HEK293 (cell line): ENCODE data around the gene SMIM12.

ENCODE experiments used
- CTCF ChIA-PET: fragments of 350-600 bp; formaldehyde crosslinking; extraction: SDS; loops from one replicate; lab custom pipeline; 2021; ENCODE audit warnings: antibody characterized with exemption; lab: Yijun Ruan, JAX
- POLR2A ChIA-PET: fragments of 300-600 bp; formaldehyde crosslinking; extraction: SDS; loops from one replicate; lab custom pipeline; 2020; ENCODE audit warnings: antibody characterized with exemption, inconsistent platforms; lab: Yijun Ruan, JAX
- H3K27ac ChIP-seq: fragments of 200-500 bp; sonication (Bioruptor generic); 2 replicates; pipeline ENCODE4 v1.5.1; 2014; ENCODE audit warnings: low read depth, low read length, control low read depth, inconsistent platforms; ENCODE audit errors: extremely low read depth
- H3K36me3 ChIP-seq, 2 experiments: fragments of 200-500 bp in 1 of 2; sonication (Bioruptor generic) in 1 of 2; 1 replicate in 1 of 2; 2 replicates in 1 of 2; pipeline ENCODE4 v1.5.1; 2014 to 2017; ENCODE audit warnings: inconsistent platforms in 2 of 2, low read length in 2 of 2; ENCODE audit not compliant: control insufficient read depth in 2 of 2, insufficient read depth in 1 of 2
- H3K4me1 ChIP-seq: fragments of 200-500 bp; sonication (Bioruptor generic); 2 replicates; pipeline ENCODE4 v1.5.1; 2014; ENCODE audit warnings: mild to moderate bottlenecking, low read length, inconsistent platforms; ENCODE audit not compliant: control insufficient read depth, insufficient read depth
- H3K4me3 ChIP-seq: 2 replicates; pipeline ENCODE4 v1.5.1; 2011; ENCODE audit warnings: low read depth, mild to moderate bottlenecking, control low read depth, low read length, moderate library complexity
- H3K9me3 ChIP-seq: fragments of 200-500 bp; sonication (Bioruptor generic); 2 replicates; pipeline ENCODE4 v1.5.1; 2014; ENCODE audit warnings: low read depth, low read length, inconsistent platforms; ENCODE audit not compliant: control insufficient read depth, insufficient read depth
- GLI4 ChIP-seq: fragments of 450-650 bp; formaldehyde crosslinking; IDR thresholded peaks from 2 replicates; pipeline ENCODE4 v1.5.1; 2016; ENCODE audit warnings: missing biosample characterization, missing genetic modification characterization
- TCF7L2 ChIP-seq: IDR thresholded peaks from 2 replicates; pipeline ENCODE4 v1.6.1; 2011; ENCODE audit warnings: low read depth, mild to moderate bottlenecking, inconsistent platforms, low read length, moderate library complexity, borderline replicate concordance
- YY1 ChIP-seq: fragments of 450-650 bp; formaldehyde crosslinking; IDR thresholded peaks from 2 replicates; pipeline ENCODE4 v1.5.1; 2018; ENCODE audit warnings: missing biosample characterization, missing genetic modification characterization
- ZFP3 ChIP-seq: fragments of 450-650 bp; formaldehyde crosslinking; IDR thresholded peaks from 2 replicates; pipeline ENCODE4 v1.5.1; 2016; ENCODE audit warnings: low read depth, missing biosample characterization, missing genetic modification characterization
- ZNF24 ChIP-seq: fragments of 450-650 bp; formaldehyde crosslinking; IDR thresholded peaks from 2 replicates; pipeline ENCODE4 v1.5.1; 2016; ENCODE audit warnings: missing biosample characterization, missing genetic modification characterization
- ZNF302 ChIP-seq: fragments of 450-650 bp; formaldehyde crosslinking; IDR thresholded peaks from 2 replicates; pipeline ENCODE4 v1.5.1; 2016; ENCODE audit warnings: missing biosample characterization, missing genetic modification characterization, low read depth
- ZNF426 ChIP-seq: fragments of 450-650 bp; formaldehyde crosslinking; IDR thresholded peaks from 2 replicates; pipeline ENCODE4 v1.5.1; 2017; ENCODE audit warnings: missing biosample characterization, missing genetic modification characterization, mild to moderate bottlenecking, inconsistent platforms, moderate library complexity
- ZNF433 ChIP-seq: fragments of 450-650 bp; formaldehyde crosslinking; IDR thresholded peaks from 2 replicates; pipeline ENCODE4 v1.5.1; 2016; ENCODE audit warnings: missing biosample characterization, missing genetic modification characterization, low read depth
- ZNF585B ChIP-seq: fragments of 450-650 bp; formaldehyde crosslinking; IDR thresholded peaks from 2 replicates; pipeline ENCODE4 v1.5.1; 2016; ENCODE audit warnings: missing biosample characterization, missing genetic modification characterization
- ZNF610 ChIP-seq: fragments of 450-650 bp; formaldehyde crosslinking; IDR thresholded peaks from 2 replicates; pipeline ENCODE4 v1.5.1; 2016; ENCODE audit warnings: missing biosample characterization, missing genetic modification characterization, borderline replicate concordance
- ZNF658 ChIP-seq: fragments of 450-650 bp; formaldehyde crosslinking; IDR thresholded peaks from 2 replicates; pipeline ENCODE4; 2016; ENCODE audit warnings: missing biosample characterization, missing genetic modification characterization
- ZNF707 ChIP-seq: fragments of 450-650 bp; formaldehyde crosslinking; IDR thresholded peaks from 2 replicates; pipeline ENCODE4 v1.5.1; 2016; ENCODE audit warnings: missing biosample characterization, missing genetic modification characterization
- TF ChIP-seq, protein P1 (sequence below): fragments of 450-650 bp; IDR thresholded peaks from 2 replicates; pipeline ENCODE4 v1.5.1; 2018; ENCODE audit warnings: missing biosample characterization, mild to moderate bottlenecking, missing genetic modification characterization
- TF ChIP-seq, protein P2 (sequence below): fragments of 450-650 bp; formaldehyde crosslinking; IDR thresholded peaks from 2 replicates; pipeline ENCODE4 v1.5.1; 2016; ENCODE audit warnings: missing biosample characterization, missing genetic modification characterization
- TF ChIP-seq, protein P3 (sequence below): fragments of 450-650 bp; formaldehyde crosslinking; IDR thresholded peaks from 2 replicates; pipeline ENCODE4 v1.5.1; 2017; ENCODE audit warnings: missing biosample characterization, missing genetic modification characterization
- TF ChIP-seq, protein P4 (sequence below): fragments of 450-650 bp; formaldehyde crosslinking; IDR thresholded peaks from 2 replicates; pipeline ENCODE4 v1.5.1; 2016; ENCODE audit warnings: missing biosample characterization, missing genetic modification characterization, low read depth
- TF ChIP-seq, protein P5 (sequence below): fragments of 450-650 bp; formaldehyde crosslinking; IDR thresholded peaks from 2 replicates; pipeline ENCODE4 v1.5.1; 2016; ENCODE audit warnings: missing biosample characterization, missing genetic modification characterization

Gene SMIM12

DNA sequence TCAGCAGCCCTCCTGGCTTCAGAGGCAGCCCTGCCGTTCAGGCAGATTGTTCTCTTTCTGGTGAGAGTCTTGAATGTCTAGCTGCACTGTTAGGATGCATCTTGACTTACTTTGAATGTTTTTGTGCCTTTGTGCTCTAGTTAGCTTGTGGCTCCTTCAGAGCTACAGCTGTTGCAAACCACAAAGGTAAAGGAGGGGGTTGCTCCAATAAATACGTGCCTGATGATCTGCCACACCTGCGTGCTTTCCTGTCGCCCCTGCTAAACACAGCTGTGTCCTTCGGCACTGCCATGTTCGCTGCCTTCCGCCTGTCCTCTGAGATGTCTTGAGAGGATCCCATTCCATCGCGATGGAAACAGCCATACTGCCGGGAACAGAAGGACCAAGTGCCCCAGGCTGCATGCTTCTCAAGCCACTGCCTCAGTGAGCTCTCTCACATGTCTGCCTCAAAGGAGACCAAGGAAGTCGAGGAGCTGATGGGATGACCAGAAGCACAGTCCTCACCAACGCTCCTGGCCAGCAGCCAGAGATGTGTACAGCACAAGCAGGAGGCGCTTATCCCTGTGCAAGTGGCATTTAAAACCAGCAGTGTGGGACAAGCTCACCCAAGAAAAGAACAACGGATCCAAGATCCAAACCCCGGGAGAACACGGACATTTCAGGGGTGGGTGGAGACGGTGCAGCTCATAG, 12.0 kb upstream of the SMIM12 start (continued):
- TF ChIP-seq ZNF707 (tag by site-specific recombination) (no peak), ZNF433 (tag by site-specific recombination) (no peak)
- TF ChIP-seq, protein P1, sequence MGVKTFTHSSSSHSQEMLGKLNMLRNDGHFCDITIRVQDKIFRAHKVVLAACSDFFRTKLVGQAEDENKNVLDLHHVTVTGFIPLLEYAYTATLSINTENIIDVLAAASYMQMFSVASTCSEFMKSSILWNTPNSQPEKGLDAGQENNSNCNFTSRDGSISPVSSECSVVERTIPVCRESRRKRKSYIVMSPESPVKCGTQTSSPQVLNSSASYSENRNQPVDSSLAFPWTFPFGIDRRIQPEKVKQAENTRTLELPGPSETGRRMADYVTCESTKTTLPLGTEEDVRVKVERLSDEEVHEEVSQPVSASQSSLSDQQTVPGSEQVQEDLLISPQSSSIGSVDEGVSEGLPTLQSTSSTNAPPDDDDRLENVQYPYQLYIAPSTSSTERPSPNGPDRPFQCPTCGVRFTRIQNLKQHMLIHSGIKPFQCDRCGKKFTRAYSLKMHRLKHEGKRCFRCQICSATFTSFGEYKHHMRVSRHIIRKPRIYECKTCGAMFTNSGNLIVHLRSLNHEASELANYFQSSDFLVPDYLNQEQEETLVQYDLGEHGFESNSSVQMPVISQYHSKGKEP (tag by site-specific recombination): no peak

DNA sequence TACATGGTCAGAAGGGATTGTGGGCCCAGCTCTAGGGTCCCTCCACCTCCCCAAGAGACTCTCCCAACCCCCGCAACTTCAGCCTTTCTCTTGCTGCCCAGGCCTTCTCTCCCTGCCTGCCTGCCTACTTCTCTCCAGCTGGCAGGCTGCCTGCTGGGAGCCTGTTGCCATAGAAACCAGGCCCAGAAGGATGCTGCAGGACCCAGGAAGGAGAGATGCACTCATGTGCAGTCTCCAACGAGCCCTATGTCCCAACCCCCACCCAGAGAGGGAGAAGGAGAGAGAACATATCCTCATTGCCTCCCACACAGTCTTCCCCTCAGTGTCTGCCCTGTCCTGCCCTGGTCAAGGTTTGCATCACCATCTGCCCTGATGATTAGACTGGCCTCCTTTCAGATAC, 10.8 kb upstream of the SMIM12 start:
- TF ChIP-seq YY1 (tag by site-specific recombination) (no peak), ZNF24 (tag by site-specific recombination) (no peak)
- Histone ChIP-seq H3K9me3 (no peaks in the 10 kb centered on the region), H3K4me1 (no peaks in the 10 kb centered on the region), H3K36me3 (no peaks in the 10 kb centered on the region), H3K27ac (no peak overlapping the region), H3K4me3 (no peak overlapping the region)
- POLR2A ChIA-PET: interaction anchor here (0.6 kb wide), 1 partner anchor 285 kb away, joined by 11 read pairs; no protein-coding TSS in a partner anchor
- CTCF ChIA-PET: interaction anchor here (0.8 kb wide), 1 partner anchor 11 kb away, joined by 3 read pairs; the partner anchor contains the start of gene SMIM12

DNA sequence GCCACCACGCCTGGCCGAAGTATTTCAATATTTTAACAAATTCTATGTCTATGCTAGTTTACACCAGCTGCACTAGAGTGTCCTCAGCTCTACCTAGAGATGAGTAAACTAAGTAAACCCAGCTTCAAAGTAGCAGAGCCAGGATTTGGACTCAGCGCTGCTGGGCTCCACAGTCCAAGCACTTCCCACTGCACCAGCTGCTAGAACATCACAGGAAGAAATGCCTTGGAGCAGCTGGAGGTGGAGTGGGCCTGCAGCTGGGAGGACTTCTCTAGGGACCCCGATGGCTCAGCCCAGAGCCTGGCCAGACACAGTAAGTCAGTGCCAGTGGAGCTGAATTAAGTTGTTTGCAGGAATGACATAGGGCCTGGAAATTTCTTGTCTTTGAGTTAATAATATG, 10.2 kb upstream of the SMIM12 start:
- CTCF ChIA-PET: interaction anchor here (0.6 to 0.8 kb wide), 2 partner anchors 10 to 19 kb away, joined by 3 read pairs; partner anchors contain the start of gene SMIM12
- no peak overlapping the region for H3K4me3 ChIP-seq
- TF ChIP-seq ZNF610 (tag by site-specific recombination): no peak
- TF ChIP-seq, all 188 proteins: peak for 0
- H3K27ac ChIP-seq: no peak overlapping the region
- no peaks in the 10 kb centered on the region for H3K36me3 ChIP-seq
- H3K4me1 ChIP-seq: no peaks in the 10 kb centered on the region
- POLR2A ChIA-PET: interaction anchor here (0.8 kb wide), 1 partner anchor 10 kb away, joined by 3 read pairs; the partner anchor contains the start of gene SMIM12
- H3K9me3 ChIP-seq: no peaks in the 10 kb centered on the region

DNA sequence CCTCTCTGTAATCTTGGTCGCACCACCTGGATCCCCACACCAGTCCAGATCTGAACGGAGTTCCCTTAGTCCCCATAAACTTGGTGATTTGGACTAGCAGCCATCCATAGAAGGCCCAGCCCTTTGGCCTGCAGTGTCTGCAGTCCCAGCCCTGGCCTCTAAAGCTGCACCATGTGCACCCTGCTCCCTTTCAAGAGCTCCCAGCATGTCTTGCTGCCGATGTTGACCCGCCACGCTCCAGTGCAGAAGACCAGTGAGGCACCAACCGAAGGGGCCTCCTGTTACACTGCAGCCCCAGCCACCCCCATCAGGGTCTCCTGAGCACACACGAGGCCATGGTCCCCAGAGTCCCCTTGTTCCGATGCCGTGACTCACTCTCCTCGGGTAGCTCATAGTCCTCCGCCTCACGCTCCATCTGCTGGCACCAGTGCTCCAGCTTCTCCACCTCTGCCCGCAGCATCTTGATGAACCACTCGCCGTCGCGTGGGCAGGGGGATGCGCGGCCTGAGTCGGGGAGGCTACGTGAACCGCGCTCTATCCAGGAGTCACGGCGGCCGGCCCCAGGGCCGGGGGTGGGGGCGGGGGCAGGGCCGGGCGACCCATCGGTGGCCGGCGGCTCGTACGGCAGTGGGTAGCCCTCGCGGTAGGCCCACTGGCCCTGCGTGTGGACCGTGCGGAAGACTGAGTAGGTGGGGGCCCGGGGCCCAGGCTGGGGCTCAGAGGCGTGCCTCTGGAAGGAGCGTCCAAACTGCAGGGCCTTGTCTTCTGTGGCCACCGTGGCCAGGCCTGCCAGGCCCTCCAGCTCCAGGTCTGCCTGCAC, 8.9 kb upstream of the SMIM12 start:
- POLR2A ChIA-PET: no interaction called here
- H3K4me3 ChIP-seq: no peak overlapping the region
- no peaks in the 10 kb centered on the region for H3K36me3 ChIP-seq
- H3K9me3 ChIP-seq: no peaks in the 10 kb centered on the region
- H3K4me1 ChIP-seq: no peaks in the 10 kb centered on the region
- CTCF ChIA-PET: interaction anchor here (0.5 to 2.9 kb wide), 5 partner anchors 15 to 580 kb away, joined by 3 to 7 read pairs (median 4); no protein-coding TSS in a partner anchor
- no peak overlapping the region for H3K27ac ChIP-seq
- no peak for TF ChIP-seq ZNF658
- TF ChIP-seq ZFP3 (tag by site-specific recombination): no peak
- TF ChIP-seq ZNF302 (tag by site-specific recombination): no peak
- TF ChIP-seq, protein P2, sequence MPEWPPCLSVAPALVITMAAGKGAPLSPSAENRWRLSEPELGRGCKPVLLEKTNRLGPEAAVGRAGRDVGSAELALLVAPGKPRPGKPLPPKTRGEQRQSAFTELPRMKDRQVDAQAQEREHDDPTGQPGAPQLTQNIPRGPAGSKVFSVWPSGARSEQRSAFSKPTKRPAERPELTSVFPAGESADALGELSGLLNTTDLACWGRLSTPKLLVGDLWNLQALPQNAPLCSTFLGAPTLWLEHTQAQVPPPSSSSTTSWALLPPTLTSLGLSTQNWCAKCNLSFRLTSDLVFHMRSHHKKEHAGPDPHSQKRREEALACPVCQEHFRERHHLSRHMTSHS (tag by site-specific recombination): no peak
- TF ChIP-seq, protein P3, sequence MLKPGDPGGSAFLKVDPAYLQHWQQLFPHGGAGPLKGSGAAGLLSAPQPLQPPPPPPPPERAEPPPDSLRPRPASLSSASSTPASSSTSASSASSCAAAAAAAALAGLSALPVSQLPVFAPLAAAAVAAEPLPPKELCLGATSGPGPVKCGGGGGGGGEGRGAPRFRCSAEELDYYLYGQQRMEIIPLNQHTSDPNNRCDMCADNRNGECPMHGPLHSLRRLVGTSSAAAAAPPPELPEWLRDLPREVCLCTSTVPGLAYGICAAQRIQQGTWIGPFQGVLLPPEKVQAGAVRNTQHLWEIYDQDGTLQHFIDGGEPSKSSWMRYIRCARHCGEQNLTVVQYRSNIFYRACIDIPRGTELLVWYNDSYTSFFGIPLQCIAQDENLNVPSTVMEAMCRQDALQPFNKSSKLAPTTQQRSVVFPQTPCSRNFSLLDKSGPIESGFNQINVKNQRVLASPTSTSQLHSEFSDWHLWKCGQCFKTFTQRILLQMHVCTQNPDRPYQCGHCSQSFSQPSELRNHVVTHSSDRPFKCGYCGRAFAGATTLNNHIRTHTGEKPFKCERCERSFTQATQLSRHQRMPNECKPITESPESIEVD (tag by site-specific recombination): no peak
- no peak for TF ChIP-seq ZNF426 (tag by site-specific recombination)
- TF ChIP-seq, protein P4, sequence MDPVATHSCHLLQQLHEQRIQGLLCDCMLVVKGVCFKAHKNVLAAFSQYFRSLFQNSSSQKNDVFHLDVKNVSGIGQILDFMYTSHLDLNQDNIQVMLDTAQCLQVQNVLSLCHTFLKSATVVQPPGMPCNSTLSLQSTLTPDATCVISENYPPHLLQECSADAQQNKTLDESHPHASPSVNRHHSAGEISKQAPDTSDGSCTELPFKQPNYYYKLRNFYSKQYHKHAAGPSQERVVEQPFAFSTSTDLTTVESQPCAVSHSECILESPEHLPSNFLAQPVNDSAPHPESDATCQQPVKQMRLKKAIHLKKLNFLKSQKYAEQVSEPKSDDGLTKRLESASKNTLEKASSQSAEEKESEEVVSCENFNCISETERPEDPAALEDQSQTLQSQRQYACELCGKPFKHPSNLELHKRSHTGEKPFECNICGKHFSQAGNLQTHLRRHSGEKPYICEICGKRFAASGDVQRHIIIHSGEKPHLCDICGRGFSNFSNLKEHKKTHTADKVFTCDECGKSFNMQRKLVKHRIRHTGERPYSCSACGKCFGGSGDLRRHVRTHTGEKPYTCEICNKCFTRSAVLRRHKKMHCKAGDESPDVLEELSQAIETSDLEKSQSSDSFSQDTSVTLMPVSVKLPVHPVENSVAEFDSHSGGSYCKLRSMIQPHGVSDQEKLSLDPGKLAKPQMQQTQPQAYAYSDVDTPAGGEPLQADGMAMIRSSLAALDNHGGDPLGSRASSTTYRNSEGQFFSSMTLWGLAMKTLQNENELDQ (tag by site-specific recombination): no peak
- TF ChIP-seq, protein P5, sequence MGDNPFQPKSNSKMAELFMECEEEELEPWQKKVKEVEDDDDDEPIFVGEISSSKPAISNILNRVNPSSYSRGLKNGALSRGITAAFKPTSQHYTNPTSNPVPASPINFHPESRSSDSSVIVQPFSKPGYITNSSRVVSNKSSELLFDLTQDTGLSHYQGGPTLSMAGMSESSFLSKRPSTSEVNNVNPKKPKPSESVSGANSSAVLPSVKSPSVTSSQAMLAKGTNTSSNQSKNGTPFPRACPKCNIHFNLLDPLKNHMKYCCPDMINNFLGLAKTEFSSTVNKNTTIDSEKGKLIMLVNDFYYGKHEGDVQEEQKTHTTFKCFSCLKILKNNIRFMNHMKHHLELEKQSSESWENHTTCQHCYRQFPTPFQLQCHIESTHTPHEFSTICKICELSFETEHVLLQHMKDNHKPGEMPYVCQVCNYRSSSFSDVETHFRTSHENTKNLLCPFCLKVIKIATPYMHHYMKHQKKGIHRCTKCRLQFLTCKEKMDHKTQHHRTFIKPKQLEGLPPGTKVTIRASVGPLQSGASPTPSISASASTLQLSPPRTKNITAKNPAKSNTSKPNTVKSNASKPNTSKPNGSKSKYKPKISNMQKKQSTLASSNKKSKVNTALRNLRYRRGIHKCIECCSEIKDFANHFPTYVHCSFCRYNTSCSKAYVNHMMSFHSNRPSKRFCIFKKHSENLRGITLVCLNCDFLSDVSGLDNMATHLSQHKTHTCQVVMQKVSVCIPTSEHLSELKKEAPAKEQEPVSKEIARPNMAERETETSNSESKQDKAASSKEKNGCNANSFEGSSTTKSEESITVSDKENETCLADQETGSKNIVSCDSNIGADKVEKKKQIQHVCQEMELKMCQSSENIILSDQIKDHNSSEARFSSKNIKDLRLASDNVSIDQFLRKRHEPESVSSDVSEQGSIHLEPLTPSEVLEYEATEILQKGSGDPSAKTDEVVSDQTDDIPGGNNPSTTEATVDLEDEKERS (tag by site-specific recombination): no peak
- TF ChIP-seq GLI4 (tag by site-specific recombination): no peak
- no peak for TF ChIP-seq ZNF585B
- TF ChIP-seq TCF7L2: no peak
